CD14-positive monocyte (primary cell): ENCODE measurements around the gene SEZ6L. TPM values are rescaled to one million over a fixed set of nuclear protein-coding genes. Genes with fewer than 3 reads are reported as not detected.

Experiments used
- DNase-seq, 3 donors: peaks; one replicate each; pipeline ENCODE4 v3.0.0-alpha.2; 2011 to 2022
- H2AFZ ChIP-seq: 2 replicates; pipeline ENCODE4 v1.6.0; 2012; ENCODE audit warnings: mild to moderate bottlenecking, low read depth, low read length, inconsistent platforms; ENCODE audit not compliant: insufficient read depth, poor library complexity, severe bottlenecking
- H3K27ac ChIP-seq, 2 donors: 1 replicate in 1 of 2; 2 replicates in 1 of 2; pipeline ENCODE4 v1.5.1; 2012 to 2013; ENCODE audit warnings: low read length in 2 of 2, control low read depth in 1 of 2, inconsistent platforms in 1 of 2, low read depth in 1 of 2, mild to moderate bottlenecking in 1 of 2
- H3K27me3 ChIP-seq, 2 donors: one replicate each; pipeline versions ENCODE4 v1.6.0 to v1.6.1; 2011 to 2013; ENCODE audit warnings: low read length in 2 of 2; ENCODE audit not compliant: control insufficient read depth in 2 of 2, insufficient read depth in 2 of 2
- H3K36me3 ChIP-seq, 2 donors: replicated peaks in 1 of 2; 1 replicate in 1 of 2; 2 replicates in 1 of 2; pipeline versions ENCODE4 v1.5.1 to v1.6.1; 2012 to 2013; ENCODE audit warnings: low read length in 2 of 2, control low read depth in 1 of 2, inconsistent platforms in 1 of 2, mild to moderate bottlenecking in 1 of 2; ENCODE audit not compliant: insufficient read depth in 2 of 2, control insufficient read depth in 1 of 2
- H3K4me1 ChIP-seq, 2 donors: 1 replicate in 1 of 2; 2 replicates in 1 of 2; pipeline versions ENCODE4 v1.5.1 to v1.6.1; 2012 to 2013; ENCODE audit warnings: low read length in 2 of 2, control low read depth in 1 of 2, inconsistent platforms in 1 of 2, mild to moderate bottlenecking in 1 of 2, moderate library complexity in 1 of 2; ENCODE audit not compliant: insufficient read depth in 2 of 2, control insufficient read depth in 1 of 2
- H3K4me2 ChIP-seq: replicated peaks from 2 replicates; pipeline ENCODE3; 2012; ENCODE audit warnings: low read length, moderate library complexity, mild to moderate bottlenecking; ENCODE audit not compliant: poor library complexity, severe bottlenecking; ENCODE audit errors: extremely low read depth
- H3K4me3 ChIP-seq, 3 experiments: fragments of 200-600 bp in 1 of 3; sonication (generic) in 1 of 3; replicated peaks in 1 of 3; 1 replicate in 2 of 3; 2 replicates in 1 of 3; pipeline ENCODE4 v1.5.1; 2011 to 2013; ENCODE audit warnings: low read length in 3 of 3, mild to moderate bottlenecking in 3 of 3, control low read depth in 2 of 3, low read depth in 2 of 3, inconsistent platforms in 1 of 3, moderate library complexity in 1 of 3
- H3K79me2 ChIP-seq: 2 replicates; pipeline ENCODE4 v1.6.0; 2012; ENCODE audit warnings: mild to moderate bottlenecking, control low read depth, inconsistent platforms, low read length, moderate library complexity; ENCODE audit not compliant: insufficient read depth
- H3K9ac ChIP-seq: 2 replicates; pipeline ENCODE4 v1.6.0; 2017; ENCODE audit warnings: low read length, mild to moderate bottlenecking; ENCODE audit not compliant: insufficient read depth, poor library complexity, severe bottlenecking
- H3K9me3 ChIP-seq, 2 donors: replicated peaks in 1 of 2; 1 replicate in 1 of 2; 2 replicates in 1 of 2; pipeline versions ENCODE4 v1.5.1 to v1.6.1; 2012 to 2013; ENCODE audit warnings: low read length in 2 of 2, control low read depth in 1 of 2; ENCODE audit not compliant: control insufficient read depth in 1 of 2, insufficient read depth in 1 of 2
- H4K20me1 ChIP-seq: 2 replicates; pipeline ENCODE4 v1.6.0; 2012; ENCODE audit warnings: mild to moderate bottlenecking, low read length, control low read depth, moderate library complexity; ENCODE audit not compliant: insufficient read depth
- H3K27ac Mint-ChIP-seq, 7 donors: one replicate each; pipeline ENCODE4 v1.8.0; 2020; ENCODE audit warnings: mild to moderate bottlenecking in 7 of 7, mixed read lengths in 7 of 7, moderate library complexity in 6 of 7, inconsistent platforms in 2 of 7
- H3K27me3 Mint-ChIP-seq, 3 donors: one replicate each; pipeline ENCODE4 v1.8.0; 2021 to 2022; ENCODE audit warnings: low read depth in 3 of 3, mild to moderate bottlenecking in 3 of 3, mixed read lengths in 3 of 3, moderate library complexity in 3 of 3, inconsistent platforms in 1 of 3
- H3K36me3 Mint-ChIP-seq, 2 donors: one replicate each; pipeline ENCODE4 v1.8.0; 2020; ENCODE audit warnings: mixed read lengths in 2 of 2, inconsistent platforms in 1 of 2, mild to moderate bottlenecking in 1 of 2
- H3K4me1 Mint-ChIP-seq: one replicate; pipeline ENCODE4 v1.8.0; 2020; ENCODE audit warnings: mild to moderate bottlenecking, mixed read lengths
- H3K4me3 Mint-ChIP-seq, 2 donors: one replicate each; pipeline ENCODE4 v1.8.0; 2020; ENCODE audit warnings: mild to moderate bottlenecking in 2 of 2, mixed read lengths in 2 of 2, moderate library complexity in 1 of 2
- H3K9me3 Mint-ChIP-seq, 7 donors: one replicate each; pipeline ENCODE4 v1.8.0; 2020 to 2022; ENCODE audit warnings: mixed read lengths in 7 of 7, mild to moderate bottlenecking in 6 of 7, moderate library complexity in 6 of 7, inconsistent platforms in 2 of 7
- WGBS: methylation state at CpG from one replicate; pipeline ENCODE4 v1.1.5; 2013; ENCODE audit warnings: missing lambda C conversion rate; ENCODE audit not compliant: insufficient coverage; 5-methylcytosine and 5-hydroxymethylcytosine counted together
- intact Hi-C, 2 donors: fragments of 100-400 bp; cut with micrococcal nuclease; formaldehyde crosslinking; loops; one replicate each; pipeline versions ENCODE4 v1.15.0 to v1.15.1; 2023
- polyA plus RNA-seq, 3 donors: library from polyadenylated mRNA; depleted of rRNA in 1 of 3; unstranded in 2 of 3; stranded (reverse) in 1 of 3; fragments of 300-500 nt in 2 of 3; fragments of >200 nt in 1 of 3; fragmentation: Illumina TruSeq in 2 of 3; gene quantifications; 1 replicate in 2 of 3; 2 replicates in 1 of 3; pipeline ENCODE4 v1.2.3, GENCODE V29; 2012 to 2021
- TF ChIP-seq, protein P1 (sequence below): fragments of 200-600 bp; IDR thresholded peaks from one replicate; pipeline ENCODE4 v1.8.0; 2022; ENCODE audit warnings: antibody characterized with exemption, mild to moderate bottlenecking

SEZ6L gene
- polyA plus RNA-seq, 3 donors: 0.43 to 2.8 (median 0.71) TPM

- Histone ChIP-seq H3K4me2 (no peak overlapping the region), H3K9ac (no peak overlapping the region), H3K4me3 (no peak overlapping the region), H3K27me3 (no peaks in the 10 kb centered on the region), H3K36me3 (no peaks in the 10 kb centered on the region), H4K20me1 (no peaks in the 10 kb centered on the region), H3K79me2 (no peaks in the 10 kb centered on the region), H3K9me3 (no peaks in the 10 kb centered on the region), H3K4me1 (no peaks in the 10 kb centered on the region), H2AFZ (no peak overlapping the region), H3K27ac (no peak overlapping the region)
- Mint-ChIP-seq H3K27ac (no peak overlapping the region), H3K36me3 (no peaks in the 10 kb centered on the region), H3K9me3 (no peaks in the 10 kb centered on the region), H3K27me3 (peaks cover 4 to 6% (median 5%) of the 10 kb centered on the region in 3 donors), H3K4me1 (no peaks in the 10 kb centered on the region), H3K4me3 (no peak overlapping the region)
- TF ChIP-seq, protein P1, sequence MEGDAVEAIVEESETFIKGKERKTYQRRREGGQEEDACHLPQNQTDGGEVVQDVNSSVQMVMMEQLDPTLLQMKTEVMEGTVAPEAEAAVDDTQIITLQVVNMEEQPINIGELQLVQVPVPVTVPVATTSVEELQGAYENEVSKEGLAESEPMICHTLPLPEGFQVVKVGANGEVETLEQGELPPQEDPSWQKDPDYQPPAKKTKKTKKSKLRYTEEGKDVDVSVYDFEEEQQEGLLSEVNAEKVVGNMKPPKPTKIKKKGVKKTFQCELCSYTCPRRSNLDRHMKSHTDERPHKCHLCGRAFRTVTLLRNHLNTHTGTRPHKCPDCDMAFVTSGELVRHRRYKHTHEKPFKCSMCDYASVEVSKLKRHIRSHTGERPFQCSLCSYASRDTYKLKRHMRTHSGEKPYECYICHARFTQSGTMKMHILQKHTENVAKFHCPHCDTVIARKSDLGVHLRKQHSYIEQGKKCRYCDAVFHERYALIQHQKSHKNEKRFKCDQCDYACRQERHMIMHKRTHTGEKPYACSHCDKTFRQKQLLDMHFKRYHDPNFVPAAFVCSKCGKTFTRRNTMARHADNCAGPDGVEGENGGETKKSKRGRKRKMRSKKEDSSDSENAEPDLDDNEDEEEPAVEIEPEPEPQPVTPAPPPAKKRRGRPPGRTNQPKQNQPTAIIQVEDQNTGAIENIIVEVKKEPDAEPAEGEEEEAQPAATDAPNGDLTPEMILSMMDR: no peak
- WGBS: 90% methylated on average over 3 of the region's 5 CpGs
- no peak for DNase-seq
- intact Hi-C loops: loop anchor here in 1 of 2 donors (10.0 kb wide), 1 partner anchor 868 kb away; no protein-coding TSS in a partner anchor
Observed at GRCh38 chr22:26333088-26333800, 164.0 kb downstream of the SEZ6L start.

GRCh38 chr22:26334232-26334631 lies 165.0 kb downstream of the SEZ6L start:
- no peaks in the 10 kb centered on the region for H3K4me1 ChIP-seq
- H3K9ac ChIP-seq: no peak overlapping the region
- no peaks in the 10 kb centered on the region for H3K9me3 Mint-ChIP-seq
- intact Hi-C loops: loop anchor here in 1 of 2 donors (10.0 kb wide), 1 partner anchor 869 kb away; no protein-coding TSS in a partner anchor
- H3K4me1 Mint-ChIP-seq: no peaks in the 10 kb centered on the region
- H3K9me3 ChIP-seq: no peaks in the 10 kb centered on the region
- 87% methylated on average over 5 of the region's 9 CpGs for WGBS
- peaks cover 5 to 8% (median 6%) of the 10 kb centered on the region in 3 donors for H3K27me3 Mint-ChIP-seq
- no peak overlapping the region for H3K4me3 Mint-ChIP-seq
- no peaks in the 10 kb centered on the region for H3K79me2 ChIP-seq
- no peaks in the 10 kb centered on the region for H3K27me3 ChIP-seq
- TF ChIP-seq, protein P1: no peak
- no peaks in the 10 kb centered on the region for H3K36me3 Mint-ChIP-seq
- no peak overlapping the region for H3K4me3 ChIP-seq
- H3K4me2 ChIP-seq: no peak overlapping the region
- H4K20me1 ChIP-seq: no peaks in the 10 kb centered on the region
- no peak for DNase-seq
- no peak overlapping the region for H3K27ac ChIP-seq
- H3K36me3 ChIP-seq: no peaks in the 10 kb centered on the region
- no peak overlapping the region for H3K27ac Mint-ChIP-seq
- no peak overlapping the region for H2AFZ ChIP-seq
